NCI-H1092 treated with DMSO at 0.1 percent for 48 hours (cell line): Measurements from ENCODE around the gene MACO1.
"Not testable (repeated sequence)": the region's sequence is repeated elsewhere in the genome, so short reads cannot be mapped to it uniquely, and the experiment has no call there.

ENCODE experiments used
- DNase-seq: peaks from one replicate; lab custom pipeline; 2025; lab: John Stamatoyannopoulos, UW

Gene MACO1

DNA sequence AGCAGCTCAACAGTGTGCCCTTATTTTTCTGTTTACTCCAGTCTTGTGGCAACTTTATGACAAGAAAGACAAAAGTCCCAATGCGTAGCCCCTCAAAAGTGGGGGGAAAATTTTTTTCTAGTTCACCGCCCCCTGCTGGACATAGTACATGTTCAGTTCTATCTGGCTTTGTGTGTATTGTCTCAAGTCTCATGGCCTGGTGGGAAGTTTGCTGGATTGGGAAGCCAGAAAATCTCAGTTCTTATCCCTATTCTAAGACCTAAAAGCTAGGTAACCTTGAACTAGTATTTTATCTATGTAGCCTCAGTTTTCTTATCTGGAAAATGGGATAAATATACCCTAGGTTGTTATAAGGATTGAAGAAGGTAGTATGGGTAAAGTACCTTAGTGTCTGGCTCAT lies 56.9 kb downstream of the MACO1 start:
- no peak for DNase-seq

DNA sequence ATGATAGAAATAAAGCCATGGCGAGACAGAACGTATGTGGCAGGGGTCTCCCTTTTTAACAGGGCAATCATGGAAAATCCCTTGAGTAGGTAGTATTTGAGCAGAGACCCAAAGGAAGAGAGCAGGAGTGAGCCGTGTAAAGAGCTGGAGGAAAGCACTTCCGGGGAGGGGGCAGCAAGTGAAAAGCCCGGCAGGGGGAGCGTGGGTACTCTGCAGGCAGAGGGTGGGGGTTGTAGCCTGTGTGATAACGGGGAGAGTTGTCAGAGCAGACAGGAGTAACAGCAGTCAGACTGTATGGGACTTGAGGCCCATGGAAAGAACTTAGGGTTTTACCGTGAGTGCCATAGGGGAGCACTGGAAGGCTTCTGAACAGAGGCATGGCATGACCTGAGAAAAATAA lies 61.6 kb downstream of the MACO1 start:
- DNase-seq = no peak

DNA sequence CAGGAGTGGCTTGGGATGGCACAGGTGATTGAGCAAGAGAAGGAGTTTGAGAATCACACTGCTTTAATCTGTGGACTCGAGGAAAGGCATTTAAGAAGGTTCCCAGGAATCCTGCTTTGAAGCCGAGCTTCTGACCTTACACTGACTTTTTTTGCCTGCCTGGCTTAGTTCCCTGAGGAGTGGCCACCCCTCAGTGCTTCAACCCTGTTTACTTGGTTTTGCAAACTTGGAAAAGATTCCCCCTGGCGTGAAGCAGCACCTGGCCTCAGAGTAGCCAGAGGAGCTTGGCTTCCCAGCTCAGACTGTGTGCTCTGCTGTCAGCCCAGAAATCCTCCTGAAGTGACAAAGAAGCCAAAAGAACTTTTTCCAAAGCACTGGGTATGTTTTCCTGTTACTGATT lies 64.3 kb downstream of the MACO1 start:
- no peak for DNase-seq

DNA sequence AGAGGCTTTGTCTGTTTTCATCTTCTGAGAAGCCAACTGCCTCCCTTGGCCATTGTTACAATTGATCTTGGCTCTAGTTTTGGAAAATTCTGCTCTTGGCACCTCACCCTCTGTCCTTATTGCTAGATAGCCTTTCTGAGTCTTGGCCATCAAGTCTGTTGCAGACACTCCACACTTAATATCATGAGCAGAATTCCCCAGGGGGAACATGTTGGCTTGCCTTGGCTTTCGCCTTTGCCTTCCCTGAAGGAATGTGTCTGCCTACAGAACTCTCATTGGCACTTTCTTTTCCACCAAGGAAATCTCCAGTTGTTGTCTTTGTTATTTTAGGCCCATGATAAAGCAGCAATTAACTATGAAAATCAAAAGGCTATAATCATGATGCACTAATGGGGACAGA lies 70.0 kb downstream of the MACO1 start:
- DNase-seq = no peak

DNA sequence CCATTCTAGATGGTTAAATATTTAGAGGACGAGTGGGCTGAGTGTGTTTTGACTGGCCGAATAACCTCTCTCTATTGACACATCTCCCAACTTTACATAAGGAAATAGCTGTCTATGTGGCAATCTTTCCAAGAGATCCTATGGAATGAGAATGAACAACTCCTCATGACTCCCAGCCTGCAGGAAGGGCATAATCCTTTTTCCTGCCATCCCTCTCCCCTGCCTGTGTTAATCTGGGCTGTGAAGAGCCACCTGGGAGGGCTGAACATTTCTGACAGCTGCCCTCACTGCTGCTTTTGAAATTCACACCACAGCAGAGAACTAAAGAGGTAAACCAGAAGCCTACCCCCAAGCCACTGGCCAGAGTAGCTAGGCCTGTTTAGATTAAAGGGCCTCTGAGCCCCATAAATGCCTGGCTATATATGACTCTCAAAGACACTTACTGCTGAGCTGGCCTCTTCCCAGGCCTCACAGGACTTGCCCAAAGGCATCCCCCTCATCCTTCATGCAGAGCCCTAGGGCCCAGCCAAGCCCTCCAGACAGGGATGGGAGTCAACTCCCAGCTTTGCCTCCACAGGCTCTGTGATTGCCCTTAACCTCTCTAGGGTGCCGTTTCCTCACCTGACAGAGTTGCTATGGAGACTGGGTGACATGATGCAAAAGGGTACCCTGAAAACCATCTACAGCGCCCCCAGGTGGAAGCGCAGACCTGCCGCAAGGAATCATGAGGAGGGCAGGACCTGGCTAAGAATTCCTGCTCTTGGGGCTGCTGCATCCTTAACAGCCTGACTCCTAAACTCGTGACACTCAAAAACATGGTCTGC lies 70.8 kb downstream of the MACO1 start:
- DNase-seq = no peak

DNA sequence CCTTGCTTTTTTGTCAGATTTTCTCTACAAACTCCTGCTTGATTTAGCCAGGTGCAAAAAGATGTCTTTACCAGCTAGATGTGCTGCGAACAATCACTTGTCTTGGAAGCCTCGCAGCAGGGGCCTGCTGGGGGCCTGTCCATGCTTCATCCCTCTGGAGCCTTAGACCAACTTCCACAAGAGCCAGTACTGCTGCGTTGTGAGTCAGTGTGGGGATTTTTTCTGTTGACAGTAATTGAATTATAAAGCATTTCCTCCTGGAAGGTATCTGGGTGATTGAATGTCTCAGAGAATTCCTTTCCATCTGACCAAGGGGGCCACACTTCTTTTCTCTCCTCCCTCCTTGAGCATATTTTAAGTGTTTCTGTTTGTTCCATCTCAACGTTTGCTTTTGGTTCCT lies 72.3 kb downstream of the MACO1 start:
- DNase-seq = no peak

DNA sequence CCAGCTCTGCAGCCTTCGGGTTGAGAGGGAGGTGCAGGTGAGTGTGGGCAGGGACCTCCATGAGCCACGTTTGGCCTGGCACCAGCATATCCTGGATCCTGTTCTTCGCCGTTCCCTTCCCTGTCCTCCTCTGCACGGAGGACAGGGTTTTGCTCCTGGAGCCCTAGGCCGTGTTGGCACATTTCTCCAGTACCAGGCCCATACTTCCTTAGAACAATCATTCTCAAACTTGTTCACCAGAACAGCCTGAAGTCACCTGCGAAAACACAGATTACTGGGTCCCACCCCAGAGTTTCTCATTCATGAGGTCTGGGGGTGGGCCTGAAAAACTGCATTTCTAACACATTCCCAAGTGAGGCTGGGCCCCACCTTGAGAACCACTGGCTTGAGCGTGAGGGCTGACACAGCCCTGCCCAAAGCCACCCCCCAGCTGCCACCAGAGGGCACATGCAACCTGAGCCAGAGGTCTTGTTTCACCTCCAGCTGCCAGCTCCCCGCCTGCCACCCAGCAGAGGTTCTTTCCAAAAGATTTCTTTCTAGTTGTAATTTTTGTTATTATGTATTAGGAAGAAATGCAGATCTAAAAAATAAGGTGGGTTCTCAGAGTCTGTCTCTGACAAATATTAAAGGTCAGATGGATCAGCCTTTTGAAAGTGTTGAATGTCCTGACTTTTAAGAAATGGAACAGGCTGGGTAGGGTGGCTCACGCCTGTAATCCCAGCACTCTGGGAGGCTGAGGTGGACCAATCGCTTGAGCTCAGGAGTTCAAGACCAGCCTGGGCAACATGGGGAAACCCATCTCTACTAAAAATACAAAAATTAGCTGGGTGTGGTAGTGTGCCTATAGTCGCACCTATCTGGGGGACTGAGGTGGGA lies 73.1 kb downstream of the MACO1 start:
- DNase-seq = peak; percentile 47

DNA sequence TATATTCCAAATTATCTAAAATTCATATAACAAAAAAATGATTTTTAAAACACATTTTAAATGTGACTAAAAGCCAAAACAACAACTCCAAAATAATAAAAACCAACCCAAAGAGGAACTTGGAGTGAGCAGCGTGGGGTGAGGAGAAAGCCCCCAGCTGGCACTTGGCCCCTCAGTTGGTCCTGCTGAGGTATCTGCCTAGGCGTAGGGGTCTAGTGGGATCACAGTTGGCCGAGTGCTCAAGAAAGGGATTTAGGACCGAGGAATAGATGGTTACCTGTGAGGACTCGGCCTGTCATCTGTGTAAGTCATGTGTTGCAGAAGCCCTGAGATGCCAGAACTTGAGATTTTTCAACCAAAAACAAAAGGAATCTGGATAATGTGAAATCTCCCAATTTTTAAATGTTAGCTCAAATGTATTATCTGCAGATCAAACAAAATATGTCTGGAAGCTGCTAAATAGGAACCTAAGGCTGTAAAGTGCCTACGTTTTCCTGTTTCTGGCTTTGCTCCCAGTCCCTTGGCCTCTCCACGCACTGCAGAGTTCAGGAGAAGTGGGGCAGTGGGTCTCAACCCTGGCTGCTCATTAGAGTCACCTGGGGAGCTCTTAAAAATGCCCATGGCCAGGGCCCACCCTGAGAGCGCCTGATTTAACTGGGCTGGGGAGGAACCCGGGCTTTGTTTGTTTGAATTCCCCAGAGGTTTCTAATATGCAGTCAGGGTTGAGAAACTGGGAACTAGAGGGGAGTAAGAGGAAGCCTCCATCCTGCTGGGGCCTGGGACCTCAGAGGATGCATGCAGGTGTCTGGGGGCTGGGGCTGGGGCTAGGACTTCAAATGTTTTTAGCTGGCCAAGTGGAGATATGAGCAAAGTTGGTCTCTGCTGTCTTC lies 74.3 kb downstream of the MACO1 start:
- peak; percentile 17 for DNase-seq

DNA sequence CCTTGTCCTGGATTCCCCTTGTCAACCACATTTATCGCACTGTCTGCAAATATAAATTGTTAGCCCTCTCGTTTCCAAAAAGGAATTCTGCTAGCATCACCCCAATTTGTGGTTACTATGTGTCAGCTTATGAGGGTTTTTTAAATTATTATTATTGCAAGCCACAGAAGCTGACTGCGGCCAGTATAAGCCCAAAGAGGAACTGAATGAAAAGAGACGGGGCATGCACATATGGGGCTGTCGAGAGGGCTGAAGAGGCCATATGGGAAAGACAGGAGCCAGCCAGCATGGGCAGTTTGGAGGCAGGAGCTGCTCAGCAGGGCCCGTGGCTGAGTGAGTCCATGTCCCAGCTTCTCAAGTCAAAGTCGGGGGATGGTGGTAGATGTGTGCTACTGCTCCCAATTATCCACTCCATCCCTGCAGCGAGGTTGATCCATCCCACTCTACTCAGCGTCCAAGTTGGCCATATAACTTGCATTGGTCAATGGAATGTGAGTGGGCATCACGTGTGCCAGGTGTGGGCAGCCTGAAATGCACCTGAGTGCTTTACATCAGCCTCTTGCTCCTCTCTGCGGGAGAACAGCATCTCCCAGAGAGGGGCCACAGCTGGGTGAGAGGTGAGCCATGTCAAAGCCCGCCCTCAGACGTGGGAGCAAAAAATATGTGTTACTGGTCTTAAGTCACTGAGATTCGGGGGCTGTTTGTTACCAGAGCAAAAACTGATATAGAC lies 75.1 kb downstream of the MACO1 start:
- no peak for DNase-seq

DNA sequence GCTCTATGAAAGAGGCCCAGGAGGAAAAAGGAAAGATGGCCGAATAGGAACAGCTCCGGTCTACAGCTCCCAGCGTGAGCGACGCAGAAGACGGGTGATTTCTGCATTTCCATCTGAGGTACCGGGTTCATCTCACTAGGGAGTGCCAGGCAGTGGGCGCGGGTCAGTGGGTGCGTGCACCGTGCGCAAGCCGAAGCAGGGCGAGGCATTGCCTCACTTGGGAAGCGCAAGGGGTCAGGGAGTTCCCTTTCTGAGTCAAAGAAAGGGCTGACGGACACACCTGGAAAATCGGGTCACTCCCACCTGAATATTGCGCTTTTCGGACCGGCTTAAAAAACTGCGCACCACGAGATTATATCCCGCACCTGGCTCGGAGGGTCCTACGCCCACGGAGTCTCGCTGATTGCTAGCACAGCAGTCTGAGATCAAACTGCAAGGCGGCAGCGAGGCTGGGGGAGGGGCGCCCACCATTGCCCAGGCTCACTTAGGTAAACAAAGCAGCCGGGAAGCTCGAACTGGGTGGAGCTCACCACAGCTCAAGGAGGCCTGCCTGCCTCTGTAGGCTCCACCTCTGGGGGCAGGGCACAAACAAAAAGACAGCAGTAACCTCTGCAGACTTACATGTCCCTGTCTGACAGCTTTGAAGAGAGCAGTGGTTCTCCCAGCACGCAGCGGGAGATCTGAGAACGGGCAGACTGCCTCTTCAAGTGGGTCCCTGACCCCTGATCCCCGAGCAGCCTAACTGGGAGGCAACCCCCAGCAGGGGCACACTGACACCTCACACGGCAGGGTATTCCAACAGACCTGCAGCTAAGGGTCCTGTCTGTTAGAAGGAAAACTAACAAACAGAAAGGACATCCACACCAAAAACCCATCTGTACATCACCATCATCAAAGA lies 76.1 kb downstream of the MACO1 start:
- not testable (repeated sequence) for DNase-seq

DNA sequence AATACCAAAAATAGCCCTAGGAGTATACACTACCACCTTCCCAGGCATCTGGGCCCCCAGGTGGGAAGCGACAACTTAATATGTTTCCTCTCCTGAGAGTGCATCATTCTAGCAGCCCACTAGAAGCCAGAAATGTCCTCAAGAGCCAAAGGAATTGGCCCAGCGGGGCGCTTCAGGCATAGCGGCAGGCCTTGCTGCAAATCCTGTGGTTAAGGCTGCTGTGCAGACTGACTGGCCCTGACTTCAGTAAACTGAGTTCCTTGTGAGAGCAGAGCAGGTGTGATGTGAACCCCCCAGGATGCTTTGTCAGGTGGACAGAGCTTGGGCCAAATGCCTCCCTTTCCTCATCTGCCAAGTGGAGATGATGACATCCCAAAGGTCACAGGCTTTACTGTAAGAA lies 83.0 kb downstream of the MACO1 start:
- no peak for DNase-seq

DNA sequence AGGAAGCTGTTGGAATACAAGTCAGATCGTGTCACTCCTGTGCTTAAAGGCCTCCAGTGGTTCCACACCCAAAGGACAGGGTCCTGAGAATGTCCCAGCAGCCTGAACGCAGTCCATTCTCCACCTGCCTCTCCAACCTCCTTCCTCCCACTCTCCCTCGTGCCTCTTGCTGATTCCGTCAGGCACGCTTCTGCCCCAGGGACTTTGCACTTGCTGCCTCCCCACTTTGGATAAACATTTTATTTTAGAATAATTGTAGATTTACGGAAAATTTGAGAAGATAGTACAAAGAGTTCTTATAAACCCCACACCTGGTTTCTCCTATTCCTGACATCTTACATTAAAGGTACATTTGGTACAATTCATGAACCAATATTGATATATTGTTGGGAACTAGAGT lies 84.3 kb downstream of the MACO1 start:
- no peak for DNase-seq

DNA sequence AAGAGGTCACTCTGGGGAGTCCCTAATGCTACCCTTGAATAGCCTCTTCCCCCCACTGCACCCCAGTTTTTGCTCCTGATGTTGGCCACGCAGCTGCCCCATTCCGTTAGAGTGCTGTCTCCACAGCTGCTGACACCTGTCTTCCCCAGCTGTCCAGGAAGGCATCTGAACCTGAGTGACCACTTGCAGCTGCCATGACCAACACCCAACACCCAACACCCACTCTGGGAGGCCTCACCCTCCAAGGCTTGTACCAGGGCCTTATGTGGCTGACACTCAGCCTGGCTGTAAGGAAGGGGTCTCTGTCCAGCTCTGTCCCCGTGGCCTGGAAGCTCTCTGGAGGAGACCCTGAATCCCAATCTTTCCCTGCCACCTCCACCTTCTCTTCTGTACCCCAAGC lies 86.0 kb downstream of the MACO1 start:
- no peak for DNase-seq

DNA sequence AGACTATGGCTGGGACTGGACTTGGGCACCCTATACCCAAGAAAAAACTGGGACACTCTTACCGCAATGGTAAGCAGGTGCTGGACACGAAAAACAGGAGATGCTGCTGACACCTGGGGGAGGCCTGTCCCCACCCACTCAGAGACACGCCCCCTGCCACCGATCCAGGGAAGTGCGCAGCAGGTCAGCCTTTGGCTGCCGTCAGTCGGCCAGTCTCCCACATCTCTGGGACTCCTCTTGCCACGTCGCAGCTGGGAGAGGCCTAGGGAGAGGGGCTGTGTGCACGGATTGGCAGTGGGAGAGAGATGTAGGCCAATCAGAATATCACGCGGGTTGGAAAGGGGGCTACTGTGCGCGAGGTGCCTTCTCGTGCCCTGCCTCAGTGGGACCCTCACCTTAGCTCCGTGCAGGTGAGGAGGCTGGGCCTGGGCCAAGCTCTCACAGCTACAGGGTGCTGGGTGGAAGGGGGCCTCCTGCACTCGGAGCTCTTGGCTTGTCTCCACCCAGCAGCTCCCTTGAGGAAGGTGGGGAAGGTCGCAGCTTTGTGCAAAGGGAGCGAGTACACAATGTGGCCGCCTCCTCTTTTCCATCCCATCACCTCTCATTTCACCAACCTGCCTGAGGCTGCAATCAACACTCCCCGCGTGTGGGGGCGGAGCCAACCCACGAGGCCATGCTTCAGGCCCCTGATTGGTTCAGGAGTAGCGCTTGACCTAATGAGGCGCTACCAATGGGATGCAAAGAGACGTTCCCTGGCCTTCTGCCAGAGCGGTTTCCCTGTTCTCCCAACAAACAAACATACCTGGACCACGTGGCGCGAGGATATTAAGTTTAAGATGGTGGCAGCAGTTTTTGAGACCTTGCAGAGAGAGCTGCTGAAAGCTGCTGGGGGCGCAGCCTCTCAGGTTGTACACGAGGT lies 87.0 kb downstream of the MACO1 start:
- no peak for DNase-seq

DNA sequence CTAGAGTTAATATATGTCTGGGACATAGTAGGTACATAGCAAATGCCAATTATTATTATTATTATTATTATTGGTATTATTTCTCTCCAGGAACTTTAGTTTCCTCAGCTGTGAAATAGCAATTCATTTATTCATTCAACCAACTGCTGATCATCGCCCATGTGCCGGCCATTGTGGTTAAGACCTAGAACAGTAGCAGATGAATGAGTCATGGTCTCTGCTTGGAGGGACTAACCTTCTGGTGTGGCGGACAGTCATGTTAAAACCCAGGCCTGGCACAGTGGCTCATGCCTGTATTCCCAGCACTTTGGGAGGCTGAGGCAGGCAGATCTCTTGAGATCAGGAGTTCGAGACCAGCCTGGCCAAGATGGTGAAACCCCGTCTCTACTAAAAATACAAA lies 88.9 kb downstream of the MACO1 start:
- no peak for DNase-seq

DNA sequence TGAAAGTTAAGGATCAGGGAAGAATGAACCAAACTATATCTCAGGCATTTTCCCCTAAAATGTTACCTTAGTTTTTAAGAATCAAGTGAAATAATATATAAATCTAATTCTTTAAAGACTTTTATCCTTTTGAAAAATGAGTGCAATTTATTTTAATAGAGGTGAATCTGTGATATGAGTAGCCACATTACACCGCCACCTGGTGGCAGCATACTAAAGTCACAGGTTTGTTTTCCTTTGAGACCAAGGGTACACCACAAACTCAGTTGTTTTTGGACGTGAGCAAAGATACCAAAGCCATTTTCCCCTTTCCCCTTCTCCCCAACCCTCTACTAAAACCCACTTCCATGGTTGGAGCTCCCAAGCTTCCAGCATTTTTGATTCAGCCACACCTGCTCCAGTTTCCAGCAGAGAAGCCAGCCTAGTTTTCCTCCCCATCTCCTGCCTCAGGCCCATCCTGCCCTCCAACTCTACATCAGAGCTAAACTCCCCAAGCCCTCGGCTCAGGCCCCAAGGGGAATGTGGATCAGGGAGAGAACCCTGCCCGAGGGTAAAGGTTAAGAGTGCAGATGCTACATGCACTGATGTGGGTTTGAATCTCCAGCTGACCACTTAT lies 89.9 kb downstream of the MACO1 start:
- peak; percentile 61 for DNase-seq

DNA sequence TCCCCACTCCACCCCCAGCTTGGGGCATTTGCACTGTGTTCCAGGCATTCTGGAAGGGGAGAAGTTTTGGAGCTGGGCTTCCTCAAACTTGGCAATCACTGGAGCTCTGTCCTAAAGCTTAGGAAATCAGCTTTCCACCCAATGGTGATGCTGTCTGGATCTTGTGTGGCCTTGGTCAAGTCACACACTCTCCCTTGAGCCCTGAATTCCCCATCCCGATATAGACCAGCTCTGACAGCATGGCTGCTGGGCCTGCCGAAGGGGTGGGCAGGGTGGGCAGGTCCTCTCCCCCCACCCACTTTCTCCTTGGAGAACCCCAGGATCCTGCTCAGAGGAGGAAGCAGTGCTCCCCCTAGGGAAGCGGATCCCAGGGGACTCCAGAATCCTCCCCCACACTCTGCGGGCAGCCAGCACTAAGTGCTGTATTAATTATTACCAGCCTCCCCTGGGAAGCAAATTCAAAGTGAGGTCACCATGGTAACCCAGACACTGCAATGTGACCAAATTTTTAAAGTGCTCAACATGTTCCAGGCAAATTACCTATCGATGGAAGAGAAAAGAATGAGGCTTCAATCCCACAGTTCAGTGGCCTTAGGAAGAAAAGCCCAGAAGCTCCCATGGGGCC lies 91.4 kb downstream of the MACO1 start:
- no peak for DNase-seq

DNA sequence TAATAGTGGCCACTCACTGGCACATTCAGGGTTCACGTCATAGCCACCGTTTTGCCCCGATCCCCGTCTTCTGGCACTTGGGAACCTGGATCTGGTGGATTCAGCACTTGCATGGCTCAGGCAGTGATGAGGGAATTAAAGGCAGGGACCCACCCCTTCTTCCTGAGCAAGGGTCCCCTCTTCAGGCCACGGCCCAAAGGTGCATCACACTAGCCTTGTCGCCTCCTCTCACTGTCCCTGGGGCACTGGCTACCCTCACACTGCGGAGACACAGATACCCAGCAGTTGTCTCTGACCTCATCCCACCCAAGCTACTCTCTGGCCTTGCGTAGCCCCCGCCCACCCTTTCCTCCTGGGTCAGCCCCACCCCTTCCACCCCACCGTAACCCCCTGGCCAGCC lies 92.8 kb downstream of the MACO1 start:
- peak; percentile 37 for DNase-seq
